Testis (tissue), 3 donors: ENCODE measurements around the gene ITGA6. TPM values are rescaled to one million over a fixed set of nuclear protein-coding genes. Genes with fewer than 3 reads are reported as not detected.

Experiments used
- DNase-seq: peaks from one replicate; pipeline ENCODE4 v3.0.0-alpha.2; 2019
- H3K27ac ChIP-seq, 2 donors: fragments of 200-600 bp; sonication (generic); one replicate each; pipeline ENCODE4 v1.5.1; 2019
- H3K27me3 ChIP-seq: fragments of 200-600 bp; sonication (generic); one replicate; pipeline ENCODE4 v1.5.1; 2019
- H3K36me3 ChIP-seq: fragments of 200-600 bp; sonication (generic); one replicate; pipeline ENCODE4 v1.5.1; 2017; ENCODE audit warnings: low read depth; ENCODE audit errors: missing control alignments
- H3K4me1 ChIP-seq: fragments of 200-600 bp; sonication (generic); one replicate; pipeline ENCODE4 v1.5.1; 2019
- H3K4me3 ChIP-seq, 2 donors: fragments of 200-600 bp; sonication (generic); one replicate each; pipeline ENCODE4 v1.5.1; 2017 to 2019
- H3K9me3 ChIP-seq: fragments of 200-600 bp; sonication (generic); one replicate; pipeline ENCODE4 v1.5.1; 2017
- CTCF ChIP-seq, 3 experiments: fragments of 450-650 bp in 2 of 3; fragments of 200-600 bp in 1 of 3; sonication (generic) in 1 of 3; IDR thresholded peaks; one replicate each; pipeline ENCODE4 v1.5.1; 2016 to 2019; ENCODE audit warnings: antibody characterized with exemption in 3 of 3, mild to moderate bottlenecking in 2 of 3, moderate library complexity in 1 of 3
- POLR2A ChIP-seq: fragments of 450-650 bp; IDR thresholded peaks from one replicate; pipeline ENCODE4 v1.6.1; 2017; ENCODE audit warnings: antibody characterized with exemption, mild to moderate bottlenecking, moderate library complexity
- WGBS, 2 donors: methylation state at CpG; one replicate each; pipeline ENCODE4 v1.1.5; 2018; 5-methylcytosine and 5-hydroxymethylcytosine counted together
- intact Hi-C: fragments of 100-400 bp; cut with DNase I; formaldehyde crosslinking; loops from one replicate; pipeline ENCODE4 v1.15.1; 2023; ENCODE audit warnings: low total_unique reads
- polyA plus RNA-seq: library from polyadenylated mRNA; stranded (reverse); fragments of 350-450 nt; fragmentation: Illumina TruSeq; extraction: RNeasy Lipid Tissue Mini Kit (QIAGEN cat#74804); gene quantifications from one replicate; pipeline ENCODE4 v1.2.3, GENCODE V29; 2014; ENCODE audit warnings: low read depth, low replicate concordance; ENCODE audit not compliant: insufficient read depth
- total RNA-seq, 2 donors: library from RNA; depleted of rRNA; stranded (reverse); fragments of >200 nt; gene quantifications; one replicate each; pipeline ENCODE4 v1.2.3, GENCODE V29; 2016

Gene ITGA6
- total and polyA plus RNA-seq, 3 donors from 2014 or later = 57.5 to 232 (median 166) TPM

GRCh38 chr2:172452845-172453244, 25.5 kb downstream of the ITGA6 start:
- peaks cover 12% of the 10 kb centered on the region for H3K4me1 ChIP-seq
- 50 to 72% methylated on average over 2 of the region's 2 CpGs for WGBS, 2 donors
- no peak overlapping the region for H3K27ac ChIP-seq
- no peak for DNase-seq
- H3K27me3 ChIP-seq = no peaks in the 10 kb centered on the region
- TF ChIP-seq CTCF (IDR thresholded peaks at IDR 0.05) = no peak
- no peak for TF ChIP-seq POLR2A
- no peak overlapping the region for H3K4me3 ChIP-seq
- H3K36me3 ChIP-seq = no peaks in the 10 kb centered on the region
- intact Hi-C loops = no loop called here
- H3K9me3 ChIP-seq = no peaks in the 10 kb centered on the region

- no peak for DNase-seq
- Histone ChIP-seq H3K27ac (no peak overlapping the region), H3K4me1 (peaks cover 20% of the 10 kb centered on the region)
Observed at GRCh38 chr2:172454404-172455120, 27.2 kb downstream of the ITGA6 start.

GRCh38 chr2:172455121-172455515, 27.7 kb downstream of the ITGA6 start:
- Histone ChIP-seq H3K4me3 (no peak overlapping the region), H3K27me3 (no peaks in the 10 kb centered on the region), H3K9me3 (no peaks in the 10 kb centered on the region), H3K4me1 (peaks cover 20% of the 10 kb centered on the region), H3K27ac (no peak overlapping the region), H3K36me3 (no peaks in the 10 kb centered on the region)
- 64 to 67% methylated on average over 3 to 4 of the region's 4 CpGs for WGBS, 2 donors
- no peak for TF ChIP-seq POLR2A
- no peak for TF ChIP-seq CTCF (IDR thresholded peaks at IDR 0.05)
- no peak for DNase-seq
- intact Hi-C loops = no loop called here

More at GRCh38 chr2:172454404-172455120, 27.2 kb downstream of the ITGA6 start:
- Histone ChIP-seq H3K4me3 (no peak overlapping the region), H3K36me3 (no peaks in the 10 kb centered on the region), H3K27me3 (no peaks in the 10 kb centered on the region), H3K9me3 (no peaks in the 10 kb centered on the region)
- no peak for TF ChIP-seq CTCF (IDR thresholded peaks at IDR 0.05)
- intact Hi-C loops = no loop called here
- 70 to 74% methylated on average over 6 of the region's 6 CpGs for WGBS, 2 donors

- no peak overlapping the region for H3K27ac ChIP-seq
Observed at GRCh38 chr2:172456002-172456401, 28.6 kb downstream of the ITGA6 start.

More at GRCh38 chr2:172456002-172456401, 28.6 kb downstream of the ITGA6 start:
- Histone ChIP-seq H3K4me3 (no peak overlapping the region), H3K27me3 (no peaks in the 10 kb centered on the region), H3K4me1 (peaks cover 26% of the 10 kb centered on the region), H3K36me3 (no peaks in the 10 kb centered on the region), H3K9me3 (no peaks in the 10 kb centered on the region)
- no peak for DNase-seq
- TF ChIP-seq POLR2A (no peak), CTCF (IDR thresholded peaks at IDR 0.05) (no peak)
- intact Hi-C loops = no loop called here
- 60 to 77% methylated on average over 4 of the region's 4 CpGs for WGBS, 2 donors
